Skeletal muscle cell (primary cell): ENCODE results near the gene AMER1.

Experiments used
- DNase-seq: peaks from one replicate; pipeline ENCODE4 v3.0.0-alpha.2; 2010; ENCODE audit warnings: low read depth
- H3K4me3 ChIP-seq: 2 replicates; pipeline ENCODE4 v1.5.1; 2011; ENCODE audit warnings: low read depth, mild to moderate bottlenecking, control low read depth, low read length, moderate library complexity

The AMER1 gene

GRCh38 chrX:64186974-64187761 is 18.3 kb downstream of the AMER1 start:
- DNase-seq: no peak
- H3K4me3 ChIP-seq: no peak overlapping the region

GRCh38 chrX:64184396-64184795 is 21.1 kb downstream of the AMER1 start:
- H3K4me3 ChIP-seq: no peak overlapping the region
- DNase-seq: no peak

- no peak for DNase-seq
- H3K4me3 ChIP-seq: no peak overlapping the region
Observed at GRCh38 chrX:64182208-64182607, 23.3 kb downstream of the AMER1 start.

GRCh38 chrX:64176876-64177275 is 28.6 kb downstream of the AMER1 start:
- no peak for DNase-seq
- H3K4me3 ChIP-seq: no peak overlapping the region

- no peak for DNase-seq
- no peak overlapping the region for H3K4me3 ChIP-seq
Observed at GRCh38 chrX:64169988-64170387, 35.5 kb downstream of the AMER1 start.

GRCh38 chrX:64152857-64153256 is 52.7 kb downstream of the AMER1 start:
- no peak overlapping the region for H3K4me3 ChIP-seq
- DNase-seq: no peak

- DNase-seq: no peak
- H3K4me3 ChIP-seq: no peak overlapping the region
Observed at GRCh38 chrX:64151911-64152310, 53.6 kb downstream of the AMER1 start.

GRCh38 chrX:64150775-64151174 is 54.7 kb downstream of the AMER1 start:
- DNase-seq: no peak
- no peak overlapping the region for H3K4me3 ChIP-seq
